ENCODE measurements around the gene TSC22D3. TPM values are rescaled to one million over a fixed set of nuclear protein-coding genes. Genes with fewer than 3 reads are reported as not detected.
A peak's percentile ranks its signal among the peaks of the same experiment; 100 is the strongest.

The TSC22D3 gene
- total RNA-seq, 2 experiments from 2014 or later: 25.2 to 29.7 TPM

- Mint-ChIP-seq H3K4me3 (no peak overlapping the region), H3K27me3 (no peaks in the 10 kb centered on the region), H3K4me1 (peaks cover 9% of the 10 kb centered on the region), H3K9me3 (no peaks in the 10 kb centered on the region), H3K27ac (no peak overlapping the region), H3K36me3 (no peaks in the 10 kb centered on the region)
- no peak for DNase-seq
Observed at GRCh38 chrX:107747596-107748161, 27.9 kb downstream of the TSC22D3 start.

GRCh38 chrX:107744868-107745267, 30.7 kb downstream of the TSC22D3 start:
- H3K27ac Mint-ChIP-seq: no peak overlapping the region

DNA sequence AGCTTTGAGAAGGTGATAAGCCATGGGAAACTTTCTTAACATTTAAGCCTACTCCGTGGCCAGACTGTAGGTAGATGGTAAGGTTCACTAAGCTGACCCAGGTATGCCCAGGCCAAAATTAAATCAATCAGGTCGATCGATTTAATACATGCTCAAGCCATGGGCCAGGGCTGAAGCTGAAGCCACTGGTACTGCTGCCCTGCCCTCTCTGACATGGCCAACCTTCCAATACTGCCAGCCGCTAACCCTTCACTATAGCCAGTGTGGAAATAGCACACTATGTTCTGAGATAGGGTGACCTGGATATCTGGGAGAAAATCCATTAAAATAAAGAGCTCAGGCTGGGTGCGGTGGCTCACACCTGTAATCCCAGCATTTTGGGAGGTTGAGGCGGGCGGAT, 31.6 kb downstream of the TSC22D3 start:
- Mint-ChIP-seq H3K9me3 (no peaks in the 10 kb centered on the region), H3K27me3 (no peaks in the 10 kb centered on the region), H3K4me1 (peaks cover 28% of the 10 kb centered on the region), H3K27ac (no peak overlapping the region), H3K36me3 (no peaks in the 10 kb centered on the region), H3K4me3 (no peak overlapping the region)
- no peak for DNase-seq

More at GRCh38 chrX:107744868-107745267, 30.7 kb downstream of the TSC22D3 start:
- Mint-ChIP-seq H3K36me3 (no peaks in the 10 kb centered on the region), H3K4me3 (no peak overlapping the region), H3K27me3 (no peaks in the 10 kb centered on the region), H3K9me3 (no peaks in the 10 kb centered on the region), H3K4me1 (peaks cover 23% of the 10 kb centered on the region)
- no peak for DNase-seq

GRCh38 chrX:107742700-107743191, 32.8 kb downstream of the TSC22D3 start:
- peak overlapping the region; percentile 98 for H3K27ac Mint-ChIP-seq
- H3K27me3 Mint-ChIP-seq: no peaks in the 10 kb centered on the region
- H3K9me3 Mint-ChIP-seq: no peaks in the 10 kb centered on the region
- no peaks in the 10 kb centered on the region for H3K36me3 Mint-ChIP-seq
- H3K4me3 Mint-ChIP-seq: peak overlapping the region; percentile 83
- peaks cover 28% of the 10 kb centered on the region for H3K4me1 Mint-ChIP-seq
- no peak for DNase-seq

DNA sequence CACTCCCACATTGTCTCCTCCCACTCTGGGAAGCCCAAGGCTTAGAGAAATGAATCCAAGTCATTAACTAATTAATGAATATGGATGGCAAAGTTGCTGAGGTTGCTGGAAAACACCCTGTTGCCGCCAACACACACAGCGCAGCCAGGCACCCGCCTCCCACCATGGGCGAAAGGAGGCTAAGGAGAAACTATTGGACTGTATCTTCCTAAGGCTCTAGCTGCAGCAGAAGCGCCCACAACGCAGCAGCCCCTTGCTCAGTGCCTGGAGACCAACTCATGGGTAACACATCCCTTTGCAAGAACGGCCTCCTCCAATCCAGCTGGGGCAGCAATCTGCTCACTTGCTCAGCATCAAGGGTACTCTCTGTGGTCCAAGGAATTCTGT, 34.2 kb downstream of the TSC22D3 start:
- Mint-ChIP-seq H3K9me3 (no peaks in the 10 kb centered on the region), H3K4me1 (peaks cover 27% of the 10 kb centered on the region), H3K4me3 (peak overlapping the region; percentile 83), H3K36me3 (no peaks in the 10 kb centered on the region), H3K27me3 (no peaks in the 10 kb centered on the region), H3K27ac (peak overlapping the region; percentile 98)
- DNase-seq: no peak

DNA sequence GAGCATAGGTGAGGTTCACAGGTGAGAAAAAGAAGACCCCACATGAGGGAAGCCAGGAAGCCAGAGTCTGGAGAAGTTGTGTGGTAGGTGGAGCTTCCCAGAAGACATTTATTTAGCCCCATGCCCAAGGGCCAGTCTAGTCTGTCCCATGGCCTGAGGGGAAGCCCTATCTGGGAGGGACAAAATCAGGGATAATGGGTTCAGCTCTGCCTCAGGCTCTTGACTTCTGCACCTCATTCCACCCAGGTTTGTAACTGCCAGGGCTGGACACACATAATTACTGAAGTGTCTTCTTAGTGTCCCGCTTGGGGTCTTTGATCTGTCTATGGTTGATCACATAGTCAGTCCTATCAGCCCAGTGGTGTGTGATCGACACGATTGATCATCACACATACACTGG, 36.0 kb downstream of the TSC22D3 start:
- Mint-ChIP-seq H3K27me3 (no peaks in the 10 kb centered on the region), H3K4me3 (no peak overlapping the region), H3K9me3 (no peaks in the 10 kb centered on the region), H3K27ac (no peak overlapping the region), H3K36me3 (no peaks in the 10 kb centered on the region), H3K4me1 (peaks cover 25% of the 10 kb centered on the region)
- no peak for DNase-seq

- Mint-ChIP-seq H3K4me1 (peaks cover 23% of the 10 kb centered on the region), H3K9me3 (no peaks in the 10 kb centered on the region), H3K27me3 (no peaks in the 10 kb centered on the region), H3K36me3 (no peaks in the 10 kb centered on the region), H3K27ac (no peak overlapping the region), H3K4me3 (no peak overlapping the region)
- no peak for DNase-seq
Observed at GRCh38 chrX:107738768-107739167, 36.8 kb downstream of the TSC22D3 start.

GRCh38 chrX:107738272-107738671, 37.3 kb downstream of the TSC22D3 start:
- no peak overlapping the region for H3K4me3 Mint-ChIP-seq
- H3K27me3 Mint-ChIP-seq: no peaks in the 10 kb centered on the region
- no peak overlapping the region for H3K27ac Mint-ChIP-seq
- H3K9me3 Mint-ChIP-seq: no peaks in the 10 kb centered on the region
- no peaks in the 10 kb centered on the region for H3K36me3 Mint-ChIP-seq
- peaks cover 23% of the 10 kb centered on the region for H3K4me1 Mint-ChIP-seq
- DNase-seq: no peak

DNA sequence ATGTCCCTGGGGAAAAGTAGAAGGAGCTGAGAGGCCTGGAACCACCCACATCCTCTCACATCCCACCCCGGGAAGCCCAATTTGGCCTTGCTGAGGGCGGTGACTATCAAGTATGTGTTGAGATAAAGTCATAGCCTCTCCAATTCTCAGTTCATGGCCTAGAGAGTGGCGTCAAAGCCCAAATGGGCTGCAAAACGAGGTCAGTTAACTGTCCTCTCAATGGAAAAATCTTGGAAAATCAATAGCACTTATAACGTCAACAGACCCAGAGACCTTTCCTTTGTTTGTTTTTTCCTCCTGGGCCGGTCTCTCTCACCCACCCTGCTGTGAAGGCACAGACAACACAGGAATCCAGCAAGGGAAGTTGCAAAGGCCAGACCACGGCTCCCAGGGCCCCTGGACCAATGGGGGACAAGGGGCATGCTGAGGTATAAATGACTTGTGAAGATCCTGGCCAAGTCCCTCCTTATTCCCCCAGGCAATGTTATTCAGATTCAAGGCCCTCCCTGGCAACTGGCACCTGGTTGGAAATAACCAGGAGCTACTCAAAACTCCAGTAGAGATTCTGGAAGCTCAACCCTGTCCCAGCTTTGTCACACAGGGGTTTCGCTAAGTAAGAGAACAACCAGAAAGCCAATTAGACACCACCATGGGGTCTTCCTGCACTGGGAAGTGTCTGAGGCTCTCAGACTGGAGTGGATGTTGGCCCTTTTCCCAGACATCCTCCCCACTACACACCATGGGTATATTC, 38.6 kb downstream of the TSC22D3 start:
- Mint-ChIP-seq H3K36me3 (no peaks in the 10 kb centered on the region), H3K27ac (no peak overlapping the region), H3K4me3 (no peak overlapping the region), H3K27me3 (no peaks in the 10 kb centered on the region), H3K9me3 (no peaks in the 10 kb centered on the region), H3K4me1 (peaks cover 15% of the 10 kb centered on the region)
- no peak for DNase-seq

- Mint-ChIP-seq H3K9me3 (no peaks in the 10 kb centered on the region), H3K27me3 (no peaks in the 10 kb centered on the region), H3K27ac (no peak overlapping the region), H3K36me3 (no peaks in the 10 kb centered on the region), H3K4me3 (no peak overlapping the region), H3K4me1 (peaks cover 4% of the 10 kb centered on the region)
- DNase-seq: no peak
Observed at GRCh38 chrX:107734646-107735045, 40.9 kb downstream of the TSC22D3 start.

DNA sequence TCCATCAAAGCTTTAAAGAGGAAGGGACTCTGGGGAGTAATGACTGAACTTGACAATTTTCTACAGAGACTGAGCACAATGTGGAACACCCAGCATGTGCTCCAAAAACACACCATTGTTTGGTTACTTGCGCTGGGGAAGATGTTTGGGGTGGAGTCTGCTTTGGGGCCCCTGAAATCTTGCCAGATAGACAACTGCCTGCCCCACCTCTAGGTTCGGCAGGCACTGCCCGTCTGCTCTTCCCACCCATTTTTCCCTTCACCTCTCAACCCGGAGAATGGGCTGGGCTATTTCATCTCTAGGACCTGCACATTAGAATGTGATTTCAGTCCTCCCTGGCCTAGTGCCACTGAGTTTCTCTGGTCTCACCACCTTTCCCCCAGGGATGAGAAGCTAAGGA, 41.9 kb downstream of the TSC22D3 start:
- H3K4me1 Mint-ChIP-seq: peaks cover 2% of the 10 kb centered on the region
- no peaks in the 10 kb centered on the region for H3K36me3 Mint-ChIP-seq
- H3K9me3 Mint-ChIP-seq: no peaks in the 10 kb centered on the region
- no peaks in the 10 kb centered on the region for H3K27me3 Mint-ChIP-seq
- no peak for DNase-seq
- H3K27ac Mint-ChIP-seq: no peak overlapping the region
- no peak overlapping the region for H3K4me3 Mint-ChIP-seq

- Mint-ChIP-seq H3K27ac (no peak overlapping the region), H3K4me1 (peaks cover 5% of the 10 kb centered on the region)
Observed at GRCh38 chrX:107731831-107732502, 43.6 kb downstream of the TSC22D3 start.

DNA sequence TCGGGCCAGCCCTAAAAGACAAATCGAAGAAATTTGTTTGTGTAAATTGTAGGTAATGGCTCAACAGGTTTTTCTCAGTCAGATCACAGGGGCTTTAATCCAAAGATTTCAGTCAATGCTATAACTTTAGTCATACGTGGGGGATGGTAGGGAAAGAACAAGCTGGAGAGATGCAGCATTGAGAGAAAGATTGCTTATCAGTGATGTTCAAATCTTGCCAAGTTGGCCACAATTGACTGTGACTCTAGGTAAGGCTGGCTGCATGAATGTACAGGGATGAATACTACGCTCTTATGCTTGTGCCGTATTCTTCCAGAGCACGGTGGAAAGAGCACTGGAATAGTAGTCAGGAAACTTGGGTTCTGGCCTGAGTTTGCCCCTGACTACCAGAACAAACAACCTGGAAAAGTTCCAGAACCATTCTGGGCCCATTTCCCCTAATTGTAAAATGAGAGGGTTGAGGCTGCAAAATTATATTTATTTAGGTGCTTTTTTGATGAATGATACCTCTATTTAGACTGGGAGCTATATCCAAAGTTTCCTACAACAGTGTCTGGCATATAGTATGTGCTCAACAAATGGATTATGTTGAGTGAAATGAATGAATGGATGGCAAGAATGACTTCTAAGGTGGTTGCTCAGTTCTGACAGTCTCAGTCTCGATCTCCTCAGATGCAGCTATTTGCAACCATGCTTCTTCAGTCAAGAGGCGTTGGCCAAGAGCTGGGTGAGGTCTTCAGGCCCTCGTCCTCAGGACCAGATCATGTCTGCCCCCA, 44.4 kb downstream of the TSC22D3 start:
- Mint-ChIP-seq H3K27me3 (no peaks in the 10 kb centered on the region), H3K27ac (no peak overlapping the region), H3K4me3 (no peak overlapping the region), H3K4me1 (peaks cover 5% of the 10 kb centered on the region), H3K9me3 (no peaks in the 10 kb centered on the region), H3K36me3 (no peaks in the 10 kb centered on the region)
- no peak for DNase-seq

More at GRCh38 chrX:107731831-107732502, 43.6 kb downstream of the TSC22D3 start:
- DNase-seq: no peak
- Mint-ChIP-seq H3K36me3 (no peaks in the 10 kb centered on the region), H3K9me3 (no peaks in the 10 kb centered on the region), H3K4me3 (no peak overlapping the region), H3K27me3 (no peaks in the 10 kb centered on the region)

DNA sequence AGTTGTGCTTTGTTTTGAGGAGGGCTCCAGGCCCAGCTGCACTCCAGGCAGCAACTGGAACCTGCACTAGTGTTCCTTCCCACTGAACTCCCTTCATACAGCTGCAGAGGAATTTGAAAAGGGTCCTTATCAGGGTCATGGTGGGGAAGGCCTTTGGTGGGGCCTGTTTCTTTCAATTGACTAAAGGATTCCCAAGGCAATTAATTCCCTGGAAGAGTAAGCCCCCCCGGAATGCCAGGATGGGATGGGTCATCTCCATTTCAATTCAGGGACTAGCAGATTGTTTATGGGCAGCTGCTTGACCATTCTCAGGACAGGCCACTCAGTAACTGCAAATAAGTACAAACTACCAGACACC, 45.3 kb downstream of the TSC22D3 start:
- Mint-ChIP-seq H3K4me3 (no peak overlapping the region), H3K4me1 (peaks cover 5% of the 10 kb centered on the region), H3K27ac (no peak overlapping the region), H3K36me3 (no peaks in the 10 kb centered on the region), H3K9me3 (no peaks in the 10 kb centered on the region), H3K27me3 (no peaks in the 10 kb centered on the region)
- no peak for DNase-seq

All from activated naive CD8-positive, alpha-beta T cell treated with anti-CD3 and anti-CD28 coated beads for 36 hours (primary cell).